22Rv1 (cell line): ENCODE results near the gene SEMA7A.
"Not testable (repeated sequence)": the region's sequence is repeated elsewhere in the genome, so short reads cannot be mapped to it uniquely, and the experiment has no call there.

Experiments used
- CTCF ChIP-seq: fragments of 450-650 bp; IDR thresholded peaks from 2 replicates; pipeline ENCODE4 v1.5.1; 2017; ENCODE audit warnings: mild to moderate bottlenecking
- ZFX ChIP-seq: fragments of 450-650 bp; IDR thresholded peaks from 2 replicates; pipeline ENCODE4 v1.6.1; 2017; ENCODE audit warnings: antibody characterized with exemption, borderline replicate concordance

- not testable (repeated sequence) for TF ChIP-seq CTCF, ZFX
Measured at GRCh38 chr15:74471621-74472020, 37.9 kb upstream of the SEMA7A start.
